ENCODE results near the gene TMEM92.
"Not testable (repeated sequence)": the region's sequence is repeated elsewhere in the genome, so short reads cannot be mapped to it uniquely, and the experiment has no call there.

The TMEM92 gene

GRCh38 chr17:50297407-50297865 lies 23.2 kb downstream of the TMEM92 start:
- no peaks in the 10 kb centered on the region for H3K9me3 Mint-ChIP-seq (ENCODE audit: low read depth)
- no peak overlapping the region for H3K27ac Mint-ChIP-seq
- no peaks in the 10 kb centered on the region for H3K36me3 Mint-ChIP-seq
- no peak overlapping the region for H3K4me3 Mint-ChIP-seq
- H3K4me1 Mint-ChIP-seq (ENCODE audit: low read depth): no peaks in the 10 kb centered on the region
- H3K27me3 Mint-ChIP-seq: peaks cover 2% of the 10 kb centered on the region

- Mint-ChIP-seq H3K9me3 (ENCODE audit: low read depth) (no peaks in the 10 kb centered on the region), H3K4me3 (no peak overlapping the region), H3K36me3 (no peaks in the 10 kb centered on the region), H3K4me1 (ENCODE audit: low read depth) (no peaks in the 10 kb centered on the region), H3K27me3 (peaks cover 2% of the 10 kb centered on the region), H3K27ac (no peak overlapping the region)
Observed at GRCh38 chr17:50298018-50298417, 23.8 kb downstream of the TMEM92 start.

GRCh38 chr17:50299776-50300175 lies 25.5 kb downstream of the TMEM92 start:
- Mint-ChIP-seq H3K36me3 (no peaks in the 10 kb centered on the region), H3K9me3 (ENCODE audit: low read depth) (no peaks in the 10 kb centered on the region), H3K27me3 (peaks cover 5% of the 10 kb centered on the region), H3K27ac (no peak overlapping the region), H3K4me3 (no peak overlapping the region), H3K4me1 (ENCODE audit: low read depth) (no peaks in the 10 kb centered on the region)

- H3K36me3 Mint-ChIP-seq; H3K4me3 Mint-ChIP-seq; H3K9me3 Mint-ChIP-seq (ENCODE audit: low read depth); H3K4me1 Mint-ChIP-seq (ENCODE audit: low read depth); H3K27ac Mint-ChIP-seq; H3K27me3 Mint-ChIP-seq: not testable (repeated sequence)
Observed at GRCh38 chr17:50300824-50301223, 26.6 kb downstream of the TMEM92 start.

- H3K36me3 Mint-ChIP-seq: no peaks in the 10 kb centered on the region
- no peak overlapping the region for H3K27ac Mint-ChIP-seq
- H3K4me1 Mint-ChIP-seq (ENCODE audit: low read depth): no peaks in the 10 kb centered on the region
- H3K9me3 Mint-ChIP-seq (ENCODE audit: low read depth): no peaks in the 10 kb centered on the region
- no peak overlapping the region for H3K4me3 Mint-ChIP-seq
- peaks cover 7% of the 10 kb centered on the region for H3K27me3 Mint-ChIP-seq
Observed at GRCh38 chr17:50301891-50302584, 27.8 kb downstream of the TMEM92 start.

GRCh38 chr17:50303051-50303450 lies 28.8 kb downstream of the TMEM92 start:
- Mint-ChIP-seq H3K9me3 (ENCODE audit: low read depth) (no peaks in the 10 kb centered on the region), H3K27me3 (peaks cover 7% of the 10 kb centered on the region), H3K27ac (no peak overlapping the region), H3K4me1 (ENCODE audit: low read depth) (no peaks in the 10 kb centered on the region), H3K4me3 (no peak overlapping the region), H3K36me3 (no peaks in the 10 kb centered on the region)

GRCh38 chr17:50303596-50303995 lies 29.3 kb downstream of the TMEM92 start:
- no peak overlapping the region for H3K4me3 Mint-ChIP-seq
- H3K27ac Mint-ChIP-seq: no peak overlapping the region
- H3K4me1 Mint-ChIP-seq (ENCODE audit: low read depth): no peaks in the 10 kb centered on the region
- no peaks in the 10 kb centered on the region for H3K36me3 Mint-ChIP-seq
- no peaks in the 10 kb centered on the region for H3K9me3 Mint-ChIP-seq (ENCODE audit: low read depth)
- peaks cover 7% of the 10 kb centered on the region for H3K27me3 Mint-ChIP-seq

GRCh38 chr17:50304781-50305404 lies 30.6 kb downstream of the TMEM92 start:
- no peaks in the 10 kb centered on the region for H3K36me3 Mint-ChIP-seq
- H3K27ac Mint-ChIP-seq: no peak overlapping the region
- no peaks in the 10 kb centered on the region for H3K9me3 Mint-ChIP-seq (ENCODE audit: low read depth)
- H3K4me3 Mint-ChIP-seq: no peak overlapping the region
- H3K27me3 Mint-ChIP-seq: peaks cover 7% of the 10 kb centered on the region
- no peaks in the 10 kb centered on the region for H3K4me1 Mint-ChIP-seq (ENCODE audit: low read depth)

GRCh38 chr17:50307654-50308053 lies 33.4 kb downstream of the TMEM92 start:
- Mint-ChIP-seq H3K9me3 (ENCODE audit: low read depth) (no peaks in the 10 kb centered on the region), H3K36me3 (no peaks in the 10 kb centered on the region), H3K4me1 (ENCODE audit: low read depth) (no peaks in the 10 kb centered on the region), H3K27ac (no peak overlapping the region), H3K4me3 (no peak overlapping the region), H3K27me3 (peaks cover 13% of the 10 kb centered on the region)

- Mint-ChIP-seq H3K27ac (no peak overlapping the region), H3K4me3 (no peak overlapping the region), H3K36me3 (no peaks in the 10 kb centered on the region), H3K27me3 (peaks cover 13% of the 10 kb centered on the region), H3K9me3 (ENCODE audit: low read depth) (no peaks in the 10 kb centered on the region), H3K4me1 (ENCODE audit: low read depth) (no peaks in the 10 kb centered on the region)
Observed at GRCh38 chr17:50308666-50309065, 34.4 kb downstream of the TMEM92 start.

GRCh38 chr17:50310455-50311111 lies 36.3 kb downstream of the TMEM92 start:
- Mint-ChIP-seq H3K36me3 (peaks cover 2% of the 10 kb centered on the region), H3K4me3 (no peak overlapping the region), H3K4me1 (ENCODE audit: low read depth) (no peaks in the 10 kb centered on the region), H3K27me3 (peaks cover 12% of the 10 kb centered on the region), H3K9me3 (ENCODE audit: low read depth) (no peaks in the 10 kb centered on the region), H3K27ac (no peak overlapping the region)

- Mint-ChIP-seq H3K9me3 (ENCODE audit: low read depth) (no peaks in the 10 kb centered on the region), H3K4me3 (no peak overlapping the region), H3K27me3 (peaks cover 12% of the 10 kb centered on the region), H3K36me3 (peaks cover 2% of the 10 kb centered on the region), H3K27ac (no peak overlapping the region), H3K4me1 (ENCODE audit: low read depth) (no peaks in the 10 kb centered on the region)
Observed at GRCh38 chr17:50311112-50311460, 36.8 kb downstream of the TMEM92 start.

- H3K27ac Mint-ChIP-seq: no peak overlapping the region
- no peaks in the 10 kb centered on the region for H3K4me1 Mint-ChIP-seq (ENCODE audit: low read depth)
- H3K36me3 Mint-ChIP-seq: peaks cover 2% of the 10 kb centered on the region
- no peaks in the 10 kb centered on the region for H3K9me3 Mint-ChIP-seq (ENCODE audit: low read depth)
- H3K4me3 Mint-ChIP-seq: no peak overlapping the region
- H3K27me3 Mint-ChIP-seq: peaks cover 12% of the 10 kb centered on the region
Observed at GRCh38 chr17:50311483-50311882, 37.2 kb downstream of the TMEM92 start.

GRCh38 chr17:50312308-50312707 lies 38.0 kb downstream of the TMEM92 start:
- no peaks in the 10 kb centered on the region for H3K4me1 Mint-ChIP-seq (ENCODE audit: low read depth)
- no peaks in the 10 kb centered on the region for H3K9me3 Mint-ChIP-seq (ENCODE audit: low read depth)
- peaks cover 12% of the 10 kb centered on the region for H3K27me3 Mint-ChIP-seq
- no peak overlapping the region for H3K4me3 Mint-ChIP-seq
- H3K36me3 Mint-ChIP-seq: peaks cover 2% of the 10 kb centered on the region
- no peak overlapping the region for H3K27ac Mint-ChIP-seq

- Mint-ChIP-seq H3K4me3 (no peak overlapping the region), H3K27me3 (peaks cover 12% of the 10 kb centered on the region), H3K4me1 (ENCODE audit: low read depth) (no peaks in the 10 kb centered on the region), H3K36me3 (peaks cover 2% of the 10 kb centered on the region), H3K9me3 (ENCODE audit: low read depth) (no peaks in the 10 kb centered on the region), H3K27ac (no peak overlapping the region)
Observed at GRCh38 chr17:50314456-50315011, 40.3 kb downstream of the TMEM92 start.
